Inflammatory macrophage treated with lipopolysaccharide for 1 hour (primary cell): Measurements from ENCODE around the gene PACRG.

Experiments
- DNase-seq, 2 donors: peaks; one replicate each; pipeline ENCODE4 v3.0.0-alpha.2; 2020 to 2022

The PACRG gene

DNA sequence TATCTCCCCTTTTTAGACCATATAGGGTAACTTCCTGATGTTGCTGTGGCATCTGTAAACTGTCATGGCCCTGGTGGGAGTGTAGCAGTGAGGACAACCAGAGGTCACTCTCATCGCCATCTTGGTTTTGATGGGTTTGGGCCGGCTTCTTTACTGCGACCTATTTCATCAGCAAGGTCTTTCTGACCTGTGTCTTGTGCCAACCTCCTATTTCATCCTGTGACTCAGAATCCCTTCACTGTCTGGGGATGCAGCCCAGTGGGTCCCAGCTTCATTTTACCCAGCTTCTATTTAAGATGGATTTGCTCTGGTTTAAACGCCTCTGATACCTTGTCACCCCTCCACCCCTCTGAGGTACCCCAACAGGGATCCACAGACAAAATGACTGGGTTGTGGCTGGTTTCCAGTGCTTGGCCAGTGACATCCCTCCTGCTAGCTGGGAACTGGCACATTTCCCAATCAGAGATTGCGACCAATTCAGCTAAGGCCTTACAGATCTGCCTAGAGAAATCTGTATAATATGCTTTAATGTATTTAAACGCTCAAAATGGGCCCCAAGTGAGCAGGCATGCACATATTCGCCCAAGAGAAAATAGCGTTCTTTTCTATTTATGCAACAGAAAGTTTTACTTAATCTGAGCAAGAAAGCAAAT lies 371.2 kb downstream of the PACRG start:
- no peak for DNase-seq

DNA sequence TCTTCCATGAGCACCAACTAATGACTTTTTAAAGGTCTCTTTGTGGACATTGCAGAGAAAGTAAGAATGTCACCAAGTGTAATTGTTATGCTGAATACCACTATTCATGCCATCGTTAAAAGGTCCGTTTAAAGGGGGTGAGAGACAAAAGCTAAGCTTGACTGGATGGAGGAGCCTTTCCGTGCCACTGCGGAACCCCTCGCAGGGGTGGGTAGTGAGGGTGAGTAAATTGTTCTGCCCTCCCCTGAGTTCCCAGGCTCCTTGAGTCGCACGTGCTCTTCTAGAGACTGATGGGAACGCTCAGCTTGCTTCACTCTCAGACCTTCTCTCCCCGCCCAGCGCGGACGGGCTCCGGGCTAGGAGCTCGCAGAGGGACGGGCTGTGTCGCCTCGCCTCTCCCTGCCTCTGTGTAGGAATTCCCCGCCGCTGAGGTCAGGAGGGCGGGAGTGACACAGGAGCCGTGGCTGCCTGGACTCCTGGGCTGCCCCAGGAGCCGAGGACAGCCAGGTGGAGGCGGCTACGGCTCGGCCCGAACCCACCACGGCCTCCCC lies 371.9 kb downstream of the PACRG start:
- DNase-seq = no peak

DNA sequence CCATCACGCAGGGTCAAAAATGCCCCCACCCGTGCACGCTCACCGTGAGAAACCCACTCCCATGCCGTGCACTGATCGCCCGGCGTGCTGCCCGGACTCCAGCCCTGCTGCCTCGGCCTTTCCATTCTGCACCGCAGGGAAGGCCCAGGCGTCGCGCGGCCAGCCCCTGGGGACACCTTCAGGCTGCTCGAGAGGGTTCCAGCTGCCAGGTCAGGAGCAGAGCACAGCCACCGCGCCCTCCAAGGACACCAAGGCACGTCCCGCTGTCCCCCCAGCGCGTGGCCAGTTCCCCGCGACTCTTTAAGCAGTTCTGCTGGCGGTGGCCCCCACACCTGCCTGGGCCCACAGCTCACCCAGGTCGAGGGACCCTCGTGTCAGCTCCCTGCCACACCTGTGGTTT lies 372.5 kb downstream of the PACRG start:
- no peak for DNase-seq

DNA sequence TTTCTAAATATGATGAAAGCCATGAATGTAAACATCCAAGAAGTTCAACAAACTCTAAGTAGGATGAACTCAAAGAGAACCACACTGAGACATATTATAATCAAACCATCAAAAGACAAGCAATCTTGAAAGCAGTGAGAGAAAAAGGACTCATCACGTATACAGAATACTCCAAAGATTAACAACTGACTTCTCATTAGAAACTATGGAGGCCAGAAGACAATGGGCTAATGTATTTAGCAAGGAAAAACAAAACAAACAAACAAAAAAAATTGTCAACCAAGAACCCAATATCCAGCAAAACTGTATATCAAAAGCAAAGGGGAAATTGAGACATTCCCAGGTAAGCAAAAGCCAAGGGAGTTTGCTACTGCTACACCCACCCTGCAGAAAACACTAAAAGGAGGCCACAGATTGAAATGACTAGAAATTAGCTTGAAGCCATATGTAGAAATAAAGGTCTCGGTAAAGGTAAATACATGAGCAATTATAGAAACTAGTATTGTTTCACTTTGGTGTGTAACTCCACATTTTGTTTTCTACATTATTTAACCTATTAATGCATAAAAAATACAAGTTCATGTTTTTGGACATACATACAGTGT lies 385.7 kb downstream of the PACRG start:
- DNase-seq = no peak

DNA sequence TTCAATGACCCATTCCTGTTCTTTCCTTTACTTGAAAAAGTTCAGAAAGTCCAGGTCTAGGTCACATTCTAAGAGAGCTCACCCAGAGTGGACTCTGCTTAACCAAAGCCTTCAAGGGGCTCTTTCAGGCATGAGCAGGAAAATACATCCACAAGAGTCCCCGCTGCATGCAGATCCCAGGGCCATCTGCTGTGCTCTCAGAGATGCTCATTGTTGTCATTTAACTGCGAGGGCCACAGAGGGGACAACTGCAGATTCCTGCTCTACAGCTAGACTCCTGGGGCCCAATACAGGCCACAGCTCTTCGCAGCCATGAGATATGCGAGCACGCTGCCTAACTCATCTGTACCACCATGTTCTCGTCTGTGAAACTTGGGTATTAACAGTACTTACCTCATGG lies 391.2 kb downstream of the PACRG start:
- DNase-seq = no peak

DNA sequence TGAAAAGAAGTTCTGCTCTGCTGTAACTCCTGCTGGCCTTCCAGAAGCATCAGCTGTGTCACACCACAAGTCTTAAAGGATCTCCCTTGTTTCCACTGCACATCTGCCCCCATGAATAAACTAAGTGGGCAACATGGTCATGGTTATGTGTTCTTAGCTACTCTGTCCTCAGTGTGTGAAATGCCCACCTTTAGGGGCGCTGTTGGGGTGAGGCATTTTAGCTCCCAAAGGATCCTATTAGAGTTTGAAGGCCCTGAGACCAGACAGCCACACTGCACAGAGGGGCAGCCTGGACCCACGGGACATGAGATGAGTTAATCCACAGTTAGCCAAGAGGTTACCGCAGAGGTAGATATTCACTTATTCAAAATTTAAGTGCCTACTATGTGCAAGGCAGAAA lies 392.4 kb downstream of the PACRG start:
- no peak for DNase-seq

DNA sequence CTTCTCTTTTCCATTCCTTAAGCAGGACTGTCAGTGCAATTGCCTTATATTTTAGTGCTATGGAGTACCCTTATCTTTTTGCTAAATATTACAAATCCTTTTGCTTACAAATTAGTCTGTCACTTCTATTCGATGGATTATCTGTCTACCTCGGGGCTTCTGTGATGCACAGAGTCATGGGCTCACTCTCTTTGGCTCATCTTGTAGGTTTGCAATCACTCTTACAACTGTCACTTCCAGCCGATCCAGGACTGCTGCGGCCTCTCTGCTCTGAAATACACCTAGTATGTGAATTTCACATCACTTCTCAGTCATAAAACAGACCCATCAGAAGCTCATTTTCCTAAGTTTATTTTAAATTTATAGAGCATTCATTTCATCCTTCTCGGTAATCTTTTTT lies 393.5 kb downstream of the PACRG start:
- no peak for DNase-seq

DNA sequence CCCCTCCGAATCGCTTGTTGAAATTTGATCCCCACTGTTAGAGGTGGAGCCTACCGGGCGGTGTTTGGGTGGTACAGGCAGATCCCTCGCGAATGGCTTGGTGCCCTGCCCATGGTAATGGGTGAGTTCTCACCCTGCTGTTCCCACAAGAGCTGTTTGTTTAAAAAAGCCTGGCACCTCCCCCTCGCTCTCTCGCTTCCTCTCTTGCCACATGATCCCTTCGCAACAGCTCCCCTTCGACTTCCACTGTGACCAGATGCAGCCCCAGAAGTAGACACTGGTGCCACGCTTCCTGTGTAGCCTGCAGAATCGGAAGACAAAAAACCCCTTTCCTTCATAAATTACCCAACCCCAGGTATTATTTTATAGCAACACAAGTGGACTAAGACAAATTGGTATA lies 394.6 kb downstream of the PACRG start:
- peak in 1 of 2 donors; percentile 1 for DNase-seq

DNA sequence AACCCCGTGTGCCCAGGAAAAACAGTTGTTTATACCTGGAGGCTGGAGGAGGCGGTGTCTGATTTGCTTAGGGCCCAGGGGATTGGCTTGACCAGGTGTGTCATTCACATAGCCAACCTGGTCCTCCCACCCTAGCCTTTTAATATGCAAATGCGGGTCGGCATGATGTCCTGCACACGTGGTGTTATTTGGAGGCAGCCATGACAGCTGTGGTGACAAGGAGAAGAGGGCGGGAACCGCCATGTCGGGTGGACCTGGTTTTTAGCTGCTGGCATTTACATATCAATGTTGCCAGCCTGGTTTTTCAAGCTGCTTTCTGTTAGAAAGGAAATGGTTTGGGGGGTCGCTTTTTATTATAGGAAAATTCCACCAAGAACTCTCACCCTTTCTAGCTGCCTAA lies 395.3 kb downstream of the PACRG start:
- no peak for DNase-seq

DNA sequence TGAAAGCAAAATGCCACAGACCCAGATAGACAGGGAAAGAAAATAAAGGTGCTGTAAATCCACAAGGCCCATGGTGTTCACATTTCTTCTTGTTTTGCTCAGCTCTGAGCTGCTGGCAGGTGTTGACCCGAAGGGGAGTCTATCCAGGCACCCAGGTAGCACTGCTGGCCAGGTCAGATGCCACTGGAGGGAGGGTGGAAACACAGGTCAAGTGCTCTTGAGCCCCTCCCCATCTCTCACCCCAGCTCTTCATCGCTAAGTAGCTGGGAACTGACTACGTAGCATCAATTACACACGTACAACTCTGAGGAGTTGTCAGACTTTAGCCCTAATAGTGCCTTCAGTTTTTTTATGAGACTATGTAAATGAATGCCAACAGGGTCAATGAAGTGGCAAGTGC lies 399.0 kb downstream of the PACRG start:
- no peak for DNase-seq

DNA sequence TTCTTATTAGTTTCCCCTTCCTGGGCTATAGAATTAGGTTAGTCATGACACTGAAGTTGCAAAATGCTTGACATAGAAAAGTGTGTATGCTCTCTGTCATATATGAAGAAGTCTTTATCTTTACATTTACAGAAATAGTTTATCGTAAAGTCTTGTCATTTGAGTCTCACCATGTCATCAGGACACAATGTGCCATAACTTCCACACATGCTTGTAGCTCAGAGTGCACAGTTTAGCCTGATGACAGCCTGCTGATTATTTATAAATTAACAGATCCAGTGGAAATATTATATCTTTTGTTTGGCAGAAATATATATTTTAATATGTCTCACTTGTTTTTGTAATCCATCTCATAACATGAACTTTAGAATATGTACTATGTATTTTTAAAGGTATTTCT lies 399.8 kb downstream of the PACRG start:
- no peak for DNase-seq

DNA sequence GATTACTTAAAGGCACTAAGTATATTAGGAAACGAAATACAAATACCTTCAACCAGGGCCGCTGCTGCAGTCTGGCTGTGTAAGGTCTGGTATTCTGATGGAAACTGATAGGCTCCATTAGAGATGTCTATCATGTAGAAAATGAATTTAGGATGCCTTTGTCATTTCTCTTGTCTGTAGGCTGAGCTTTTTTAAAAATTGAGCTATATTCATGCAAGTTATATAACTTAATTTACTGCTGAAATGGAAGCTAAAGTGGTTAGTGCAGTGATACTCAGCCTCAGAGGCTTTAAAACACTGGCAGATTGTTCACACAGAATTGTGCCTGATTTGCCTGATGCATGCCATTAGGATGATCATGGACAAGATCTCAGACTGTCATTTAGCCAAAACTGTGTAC lies 400.6 kb downstream of the PACRG start:
- DNase-seq = no peak

DNA sequence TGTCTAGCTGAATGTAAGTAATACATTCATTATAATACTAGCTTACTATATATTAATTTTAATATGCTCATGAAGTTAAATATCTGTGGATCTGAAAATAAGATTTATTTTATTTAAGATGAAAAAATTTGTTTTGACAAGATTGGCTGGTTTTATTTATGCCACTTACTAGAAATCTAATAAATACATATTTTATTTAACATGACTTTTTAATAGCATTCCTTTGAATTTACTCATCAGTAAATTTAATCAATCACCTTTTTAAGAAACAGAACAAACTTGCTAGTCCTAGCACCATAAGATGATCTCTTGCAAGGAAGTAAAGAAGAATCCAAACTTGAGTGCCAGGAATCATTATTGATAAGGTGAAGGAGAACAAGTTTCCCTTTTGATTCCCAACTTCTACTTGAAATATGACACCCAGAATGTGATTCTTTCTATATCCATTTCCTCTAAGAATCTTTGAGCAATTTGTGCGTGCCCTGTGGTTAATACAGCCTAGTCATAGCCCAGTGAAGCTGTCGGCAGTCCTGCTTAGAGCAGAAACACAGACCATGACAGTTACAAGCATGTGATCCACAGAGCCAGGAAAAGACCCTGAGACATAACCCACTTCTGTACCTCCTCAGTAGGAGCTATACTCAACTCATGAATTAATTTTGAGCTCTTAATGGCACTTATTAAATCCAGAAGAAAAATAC lies 404.4 kb downstream of the PACRG start:
- DNase-seq = no peak

DNA sequence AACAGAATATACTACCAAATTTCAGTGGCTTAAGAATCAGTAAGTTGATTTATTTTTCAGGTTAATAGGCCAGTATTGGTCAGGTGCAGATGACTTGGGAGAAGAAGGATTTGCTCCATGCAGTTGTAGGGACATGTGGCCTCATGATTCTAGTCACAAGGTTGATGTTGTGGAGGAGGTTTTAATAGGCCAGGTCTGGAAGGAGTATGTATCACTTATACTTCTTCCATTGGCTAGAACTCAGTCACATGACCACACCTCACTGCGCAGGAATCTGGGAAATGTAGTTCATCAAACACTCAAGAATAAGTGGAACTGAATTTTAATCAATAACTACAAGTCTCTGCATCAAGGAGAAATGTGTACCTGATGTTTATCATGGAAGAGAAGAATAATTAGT lies 405.2 kb downstream of the PACRG start:
- no peak for DNase-seq

DNA sequence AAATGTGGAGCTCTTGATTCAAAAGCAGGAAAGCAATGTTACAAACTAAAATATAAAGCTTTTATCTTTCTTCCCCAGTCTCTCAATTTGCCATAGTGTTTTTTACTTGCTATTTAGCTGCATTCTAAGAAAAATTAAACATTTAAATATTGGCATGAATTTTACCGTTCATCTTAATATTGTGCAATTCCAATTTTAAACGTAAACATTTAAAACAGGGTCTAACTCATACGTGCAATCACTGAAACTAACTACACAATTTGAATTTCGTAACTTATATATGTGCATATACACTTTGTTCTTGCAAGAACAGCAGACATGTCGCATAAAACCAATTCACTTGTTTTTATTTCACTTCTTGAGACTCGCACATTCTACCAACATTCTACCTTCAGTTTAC lies 405.9 kb downstream of the PACRG start:
- DNase-seq = no peak

DNA sequence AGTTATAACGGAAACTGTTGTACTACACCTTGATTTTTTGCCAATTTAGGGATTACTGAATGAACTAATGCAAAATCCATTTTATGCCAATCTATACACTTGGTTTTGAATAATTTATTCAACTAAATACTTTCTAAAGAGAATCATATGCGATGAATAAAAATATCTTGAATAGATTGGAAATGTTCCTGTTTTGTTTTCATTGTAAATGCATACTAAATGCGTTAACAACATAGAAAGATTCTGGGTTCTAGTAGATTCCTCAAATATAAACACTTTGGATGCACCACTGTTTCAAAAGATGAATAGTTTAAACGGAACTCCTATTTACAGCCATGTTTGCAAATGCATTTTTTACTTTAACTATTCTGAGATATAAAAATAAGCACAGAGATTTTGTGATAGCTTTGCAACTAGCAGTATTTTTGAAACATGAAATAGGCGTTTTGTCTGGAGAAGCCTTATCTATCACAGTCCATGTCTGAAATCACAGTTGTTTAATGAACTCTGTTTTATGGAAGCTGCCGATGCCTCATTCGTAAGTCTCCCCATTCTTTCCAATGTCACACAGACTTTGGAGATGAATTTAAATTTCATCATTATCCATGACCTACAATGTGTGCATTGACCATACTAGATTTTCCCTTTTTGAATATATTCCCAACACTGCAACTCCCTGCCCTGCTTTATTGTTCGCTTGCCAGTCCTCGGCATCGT lies 409.1 kb downstream of the PACRG start:
- no peak for DNase-seq

DNA sequence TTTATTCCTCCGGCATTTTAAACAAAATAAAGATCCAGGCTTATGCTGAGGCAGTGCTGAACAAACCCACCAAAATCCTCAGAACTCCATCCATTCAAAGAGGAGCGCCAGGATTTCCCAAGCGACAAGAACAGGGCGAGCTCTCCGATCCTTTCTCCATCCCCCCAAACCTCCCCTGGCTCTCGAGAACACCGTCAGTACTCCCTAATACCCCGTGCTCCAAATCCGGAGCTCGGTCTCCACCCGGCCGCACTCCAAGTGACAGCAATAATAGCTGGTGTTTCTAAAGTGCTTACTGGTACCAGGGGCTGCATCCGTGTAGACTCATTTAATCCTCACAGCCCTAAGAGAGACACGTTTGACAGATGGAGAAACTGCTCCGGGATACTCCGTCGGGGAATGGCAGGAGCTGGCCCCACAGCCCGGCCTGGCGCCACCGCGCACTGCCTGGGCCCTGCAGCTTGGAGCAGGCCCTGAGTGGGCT lies 409.7 kb downstream of the PACRG start:
- no peak for DNase-seq

DNA sequence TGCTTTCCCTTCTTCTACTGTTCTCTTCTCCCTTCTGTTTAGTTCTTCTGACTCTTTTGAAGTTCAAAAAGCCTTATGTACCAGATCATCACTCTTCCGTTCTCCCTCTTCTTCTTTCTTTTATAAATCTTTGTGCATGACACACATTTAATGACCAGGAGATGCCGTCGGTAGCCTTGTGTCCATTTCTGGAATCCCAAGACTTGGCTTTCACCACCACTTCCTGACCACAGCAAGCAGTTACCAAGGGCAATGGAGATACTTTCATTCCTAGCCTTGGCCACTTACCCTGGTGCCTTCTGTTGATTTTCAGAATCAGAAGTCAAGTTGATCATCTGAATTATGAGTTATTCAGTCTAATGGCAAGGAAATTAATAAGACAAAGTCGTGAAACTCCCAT lies 418.3 kb downstream of the PACRG start:
- no peak for DNase-seq

DNA sequence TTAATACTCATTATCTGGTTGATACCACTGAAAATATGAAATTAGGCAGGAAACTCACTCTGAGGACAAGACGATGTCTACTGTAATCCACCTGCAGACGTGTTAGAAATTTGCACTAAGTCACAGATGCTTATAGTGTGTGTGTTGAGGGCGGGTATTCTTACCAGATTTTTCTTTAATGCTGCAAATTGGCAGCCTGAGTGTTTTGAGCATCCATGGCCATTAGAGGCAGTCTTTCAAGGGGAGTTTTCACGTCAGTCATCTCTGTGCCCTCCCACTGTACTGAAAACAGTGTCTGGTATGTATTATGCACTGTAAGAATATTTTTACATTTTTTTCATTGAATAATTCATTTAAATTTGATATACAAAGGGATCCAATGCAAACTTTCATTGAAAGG lies 420.2 kb downstream of the PACRG start:
- no peak for DNase-seq

DNA sequence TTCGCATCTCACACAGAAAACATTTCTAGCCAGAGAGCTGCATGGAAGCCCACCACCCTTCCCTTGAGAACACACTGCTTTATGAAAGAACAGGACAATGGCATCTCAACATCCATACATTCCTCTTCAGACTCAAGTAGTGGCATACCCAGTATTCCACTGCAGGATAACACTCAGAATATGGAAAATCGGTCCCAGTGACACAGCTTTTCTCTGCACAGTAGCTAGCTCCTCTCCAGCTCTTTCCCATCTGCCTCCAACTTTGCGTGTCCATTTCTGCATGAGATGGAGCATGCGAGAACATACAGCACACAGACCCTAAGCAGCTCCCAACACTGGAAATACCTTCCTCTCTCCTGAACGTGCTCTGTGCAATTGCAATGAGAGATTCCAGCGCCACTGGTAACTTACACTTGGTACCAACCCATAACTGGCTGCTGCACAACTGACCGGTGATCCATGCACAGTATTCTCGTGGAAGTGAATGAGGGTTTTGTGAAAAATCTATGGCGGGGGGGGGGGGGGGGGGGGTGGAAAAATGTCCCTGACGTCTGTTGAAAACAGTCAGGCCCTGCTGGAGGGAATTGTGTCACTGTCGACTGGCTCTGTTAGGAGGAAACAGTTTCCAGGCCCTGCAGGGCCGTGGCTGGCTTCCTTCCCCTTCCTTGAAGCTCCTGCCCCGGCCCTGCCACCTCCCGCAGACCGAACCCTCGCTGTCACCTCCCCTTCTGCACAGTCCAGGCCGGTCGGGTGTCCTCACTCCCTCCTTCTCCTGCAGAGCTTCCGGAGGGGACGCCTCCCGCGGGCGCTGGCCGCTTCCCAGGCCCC lies 420.9 kb downstream of the PACRG start:
- DNase-seq = no peak

DNA sequence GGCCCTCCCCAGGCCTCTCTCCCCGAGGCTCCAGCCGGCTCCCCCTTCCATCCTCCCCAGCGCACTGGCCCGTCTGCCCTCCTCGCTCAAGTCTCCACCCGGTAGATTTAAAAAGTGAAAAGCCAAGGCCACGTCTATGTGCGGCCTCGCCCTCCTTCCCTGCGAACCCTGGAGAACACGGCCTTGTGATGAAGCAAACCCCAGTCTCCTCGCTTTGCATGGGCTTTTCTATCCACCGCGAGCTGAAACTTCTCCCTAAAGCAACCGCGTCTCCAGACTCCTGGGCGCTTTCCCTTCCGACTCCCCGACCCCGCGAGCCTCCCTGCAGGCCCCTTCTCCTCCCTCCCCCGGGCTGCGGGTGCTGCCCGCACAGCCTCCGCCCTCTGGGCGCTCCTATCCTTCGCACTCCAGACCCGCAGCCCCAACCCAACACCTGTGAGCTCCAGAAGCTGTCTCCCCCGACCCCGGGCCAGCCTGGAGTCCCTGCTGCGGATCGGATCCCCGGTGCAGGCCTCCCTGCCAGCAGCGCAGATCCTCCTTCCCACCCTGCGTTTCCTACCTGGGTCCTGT lies 421.6 kb downstream of the PACRG start:
- no peak for DNase-seq

DNA sequence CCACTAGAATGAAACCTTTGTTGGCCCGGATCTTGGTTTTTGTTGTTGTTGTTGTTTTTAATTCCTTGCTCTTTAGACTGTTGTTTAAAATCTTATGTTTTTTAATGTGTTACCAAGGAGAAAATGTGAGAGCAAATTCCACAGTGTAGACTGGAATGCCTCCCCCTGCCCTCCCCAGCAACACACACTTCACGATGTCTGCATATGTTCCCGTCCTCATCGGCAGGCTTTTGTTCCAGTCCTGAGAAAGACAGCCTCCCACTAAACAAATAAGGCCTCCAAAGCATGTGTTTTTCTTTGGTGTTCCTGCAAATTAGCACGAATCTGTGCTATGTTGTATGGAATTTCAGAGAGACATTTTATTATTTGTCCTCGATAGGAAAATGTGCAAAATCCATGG lies 423.4 kb downstream of the PACRG start:
- DNase-seq = no peak
